IMR-90 (cell line): ENCODE data around the gene SLC25A21. TPM values are rescaled to one million over a fixed set of nuclear protein-coding genes. Genes with fewer than 3 reads are reported as not detected.

Source experiments
- ATAC-seq: fragments of 200-7000 bp; cut with Tn5 transposase; 2 replicates; pipeline ENCODE4 v1.9.1; 2020; ENCODE audit warnings: low read depth, mild to moderate bottlenecking, moderate library complexity
- BruUV-seq: library from RNA; stranded (reverse); fragments of 400-500 nt; replicated peaks from 2 replicates; lab custom pipeline; 2021; lab: Mats Ljungman, UMichigan
- CTCF ChIA-PET: fragments of 300-600 bp; formaldehyde crosslinking; extraction: SDS; loops from one replicate; lab custom pipeline; 2021; ENCODE audit warnings: antibody characterized with exemption; lab: Yijun Ruan, JAX
- POLR2A ChIA-PET: fragments of 300-600 bp; sonication (Branson Sonifier 250); formaldehyde crosslinking; loops from one replicate; lab custom pipeline; 2022; ENCODE audit warnings: antibody characterized with exemption; ENCODE audit not compliant: unreplicated experiment; lab: Charles Lee
- DNase-seq: peaks from one replicate; pipeline ENCODE4 v3.0.0; 2013
- H2AFZ ChIP-seq: replicated peaks from 2 replicates; pipeline ENCODE3; 2013; ENCODE audit warnings: low read length, mild to moderate bottlenecking; ENCODE audit not compliant: poor library complexity
- H2AK5ac ChIP-seq: 2 replicates; pipeline ENCODE4 v1.6.1; 2013; ENCODE audit warnings: low read depth, low read length, inconsistent platforms
- H2AK9ac ChIP-seq: replicated peaks from 2 replicates; pipeline ENCODE3; 2013; ENCODE audit warnings: mild to moderate bottlenecking, low read depth, low read length, moderate library complexity; ENCODE audit not compliant: poor library complexity
- H2BK120ac ChIP-seq: 2 replicates; pipeline ENCODE4 v1.6.1; 2013; ENCODE audit warnings: low read depth, low read length, inconsistent platforms
- H2BK15ac ChIP-seq: 3 replicates; pipeline ENCODE4 v1.6.1; 2013; ENCODE audit warnings: low read depth, low read length, inconsistent platforms
- H2BK20ac ChIP-seq: 2 replicates; pipeline ENCODE4 v1.6.1; 2013; ENCODE audit warnings: low read depth, mild to moderate bottlenecking, inconsistent platforms, low read length, moderate library complexity
- H2BK5ac ChIP-seq: 2 replicates; pipeline ENCODE4 v1.6.1; 2013; ENCODE audit warnings: mild to moderate bottlenecking, low read depth, low read length, inconsistent platforms; ENCODE audit not compliant: poor library complexity, severe bottlenecking
- H3K14ac ChIP-seq: replicated peaks from 2 replicates; pipeline ENCODE4 v1.6.1; 2013; ENCODE audit warnings: low read depth, low read length, inconsistent platforms
- H3K18ac ChIP-seq: 2 replicates; pipeline ENCODE4 v1.6.1; 2013; ENCODE audit warnings: low read depth, low read length, control low read depth
- H3K23ac ChIP-seq: 2 replicates; pipeline ENCODE4 v1.6.1; 2013; ENCODE audit warnings: low read depth, low read length, inconsistent platforms
- H3K27ac ChIP-seq: 2 replicates; pipeline ENCODE4 v1.5.1; 2013; ENCODE audit warnings: mild to moderate bottlenecking, control low read depth, low read length; ENCODE audit not compliant: insufficient read depth
- H3K27me3 ChIP-seq: 2 replicates; pipeline ENCODE4 v1.6.1; 2013; ENCODE audit warnings: low read length; ENCODE audit not compliant: control insufficient read depth, insufficient read depth
- H3K36me3 ChIP-seq: 2 replicates; pipeline ENCODE4 v1.6.1; 2013; ENCODE audit warnings: low read length, mixed read lengths; ENCODE audit not compliant: control insufficient read depth, insufficient read depth
- H3K4ac ChIP-seq: 2 replicates; pipeline ENCODE4 v1.6.1; 2013; ENCODE audit warnings: low read depth, low read length, inconsistent platforms
- H3K4me1 ChIP-seq: 2 replicates; pipeline ENCODE4 v1.6.1; 2013; ENCODE audit warnings: low read length, mixed read lengths; ENCODE audit not compliant: control insufficient read depth, insufficient read depth
- H3K4me2 ChIP-seq: 2 replicates; pipeline ENCODE4 v1.6.1; 2013; ENCODE audit warnings: low read depth, mild to moderate bottlenecking, control low read depth, low read length, moderate library complexity
- H3K4me3 ChIP-seq: 2 replicates; pipeline ENCODE4 v1.5.1; 2013; ENCODE audit warnings: low read depth, mild to moderate bottlenecking, control low read depth, low read length, moderate library complexity; ENCODE audit not compliant: insufficient read depth
- H3K56ac ChIP-seq: 2 replicates; pipeline ENCODE4 v1.6.1; 2013; ENCODE audit warnings: low read length, inconsistent platforms; ENCODE audit not compliant: insufficient read depth; ENCODE audit errors: extremely low read depth
- H3K79me1 ChIP-seq, 2 experiments: 2 replicates each; pipeline ENCODE4 v1.6.1; 2013; ENCODE audit warnings: low read length in 2 of 2, inconsistent platforms in 1 of 2, low read depth in 1 of 2
- H3K9ac ChIP-seq: 2 replicates; pipeline ENCODE4 v1.6.1; 2013; ENCODE audit warnings: low read depth, low read length, control low read depth
- H3K9me1 ChIP-seq: 2 replicates; pipeline ENCODE4 v1.6.1; 2013; ENCODE audit warnings: low read length, inconsistent platforms; ENCODE audit not compliant: insufficient read depth
- H3K9me3 ChIP-seq: 2 replicates; pipeline ENCODE4 v1.6.1; 2013; ENCODE audit warnings: low read length; ENCODE audit not compliant: control insufficient read depth, insufficient read depth
- H4K20me1 ChIP-seq: 2 replicates; pipeline ENCODE4 v1.6.1; 2013; ENCODE audit warnings: low read length, inconsistent platforms; ENCODE audit not compliant: insufficient read depth
- H4K5ac ChIP-seq: 2 replicates; pipeline ENCODE4 v1.6.1; 2013; ENCODE audit warnings: mild to moderate bottlenecking, low read depth, low read length, control low read depth
- H4K8ac ChIP-seq, 2 experiments: 2 replicates each; pipeline ENCODE4 v1.6.1; 2013; ENCODE audit warnings: low read depth in 2 of 2, low read length in 2 of 2, control low read depth in 1 of 2, inconsistent platforms in 1 of 2
- H4K91ac ChIP-seq: 2 replicates; pipeline ENCODE4 v1.6.1; 2013; ENCODE audit warnings: low read depth, low read length, inconsistent platforms; ENCODE audit not compliant: insufficient read depth
- BHLHE40 ChIP-seq: fragments of 150-350 bp; IDR thresholded peaks from 2 replicates; pipeline ENCODE4 v1.6.1; 2016; ENCODE audit warnings: mild to moderate bottlenecking, low read depth, low read length
- CEBPB ChIP-seq: IDR thresholded peaks from 2 replicates; pipeline ENCODE4 v1.6.1; 2012; ENCODE audit warnings: low read depth, low read length, improper control_type of control experiment
- FOS ChIP-seq: fragments of 150-350 bp; IDR thresholded peaks from 2 replicates; pipeline ENCODE4 v1.6.1; 2016; ENCODE audit warnings: low read depth, low read length
- MAZ ChIP-seq: IDR thresholded peaks from 2 replicates; pipeline ENCODE4 v1.6.1; 2012; ENCODE audit warnings: low read depth, mild to moderate bottlenecking, low read length, improper control_type of control experiment, moderate library complexity, borderline replicate concordance
- NFE2L2 ChIP-seq: fragments of 150-350 bp; IDR thresholded peaks from 2 replicates; pipeline ENCODE4 v1.6.1; 2016; ENCODE audit warnings: low read depth, mild to moderate bottlenecking, low read length
- RCOR1 ChIP-seq: IDR thresholded peaks from 2 replicates; pipeline ENCODE4 v1.6.1; 2012; ENCODE audit warnings: mild to moderate bottlenecking, low read length, improper control_type of control experiment; ENCODE audit not compliant: insufficient replicate concordance
- RFX5 ChIP-seq: IDR thresholded peaks from 2 replicates; pipeline ENCODE4 v1.8.0; 2012; ENCODE audit warnings: low read depth, mild to moderate bottlenecking, low read length, moderate library complexity
- SMC3 ChIP-seq: fragments of 150-350 bp; IDR thresholded peaks from 2 replicates; pipeline ENCODE4 v1.6.1; 2016; ENCODE audit warnings: low read depth, mild to moderate bottlenecking, antibody characterized with exemption, low read length, moderate library complexity
- whole genome bisulfite sequencing, 2 experiments: methylation state at CpG; one replicate each; pipeline versions ENCODE4 v1.1.5 to v1.1.7; 2013; ENCODE audit warnings: missing lambda C conversion rate in 2 of 2; ENCODE audit not compliant: insufficient read length in 1 of 2; ENCODE audit errors: extremely low coverage in 2 of 2; 5-methylcytosine and 5-hydroxymethylcytosine counted together
- dilution Hi-C: fragments of 300-500 bp; cut with HindIII; formaldehyde crosslinking; loops from one replicate; pipeline ENCODE4 v1.14.3; 2018; ENCODE audit warnings: low sequenced_read_pairs; ENCODE audit not compliant: unreplicated experiment
- in situ Hi-C: fragments of 300-500 bp; cut with MboI; formaldehyde crosslinking; loops from 3 replicates; pipeline ENCODE4 v1.14.3; 2019; ENCODE audit warnings: low sequenced_read_pairs, inconsistent platforms, mixed read lengths
- intact Hi-C: fragments of 100-400 bp; cut with micrococcal nuclease; formaldehyde crosslinking; loops from 2 replicates; pipeline ENCODE4 v1.10.0; 2022
- polyA plus RNA-seq, 3 experiments: library from polyadenylated mRNA; depleted of rRNA; stranded (reverse); fragments of >200 nt; gene quantifications; 2 replicates each; pipeline ENCODE4 v1.2.3, GENCODE V29; 2012; ENCODE audit warnings: low replicate concordance in 1 of 3
- total RNA-seq: library from RNA; depleted of rRNA; stranded (reverse); fragments of >200 nt; gene quantifications from 2 replicates; pipeline ENCODE4 v1.2.3, GENCODE V29; 2012
- TF ChIP-seq, protein P1 (sequence below): fragments of 150-350 bp; IDR thresholded peaks from 2 replicates; pipeline ENCODE4 v1.6.1; 2016; ENCODE audit warnings: low read depth, mild to moderate bottlenecking, low read length, moderate library complexity, borderline replicate concordance
- TF ChIP-seq, protein P2 (sequence below): fragments of 150-350 bp; IDR thresholded peaks from 2 replicates; pipeline ENCODE4 v1.6.1; 2017; ENCODE audit warnings: mild to moderate bottlenecking, antibody characterized with exemption, low read length, low read depth

The SLC25A21 gene
- total and polyA plus RNA-seq, 2 of the 4 experiments (the other 2 are of a cell fraction) = 0.62 to 0.90 TPM

DNA sequence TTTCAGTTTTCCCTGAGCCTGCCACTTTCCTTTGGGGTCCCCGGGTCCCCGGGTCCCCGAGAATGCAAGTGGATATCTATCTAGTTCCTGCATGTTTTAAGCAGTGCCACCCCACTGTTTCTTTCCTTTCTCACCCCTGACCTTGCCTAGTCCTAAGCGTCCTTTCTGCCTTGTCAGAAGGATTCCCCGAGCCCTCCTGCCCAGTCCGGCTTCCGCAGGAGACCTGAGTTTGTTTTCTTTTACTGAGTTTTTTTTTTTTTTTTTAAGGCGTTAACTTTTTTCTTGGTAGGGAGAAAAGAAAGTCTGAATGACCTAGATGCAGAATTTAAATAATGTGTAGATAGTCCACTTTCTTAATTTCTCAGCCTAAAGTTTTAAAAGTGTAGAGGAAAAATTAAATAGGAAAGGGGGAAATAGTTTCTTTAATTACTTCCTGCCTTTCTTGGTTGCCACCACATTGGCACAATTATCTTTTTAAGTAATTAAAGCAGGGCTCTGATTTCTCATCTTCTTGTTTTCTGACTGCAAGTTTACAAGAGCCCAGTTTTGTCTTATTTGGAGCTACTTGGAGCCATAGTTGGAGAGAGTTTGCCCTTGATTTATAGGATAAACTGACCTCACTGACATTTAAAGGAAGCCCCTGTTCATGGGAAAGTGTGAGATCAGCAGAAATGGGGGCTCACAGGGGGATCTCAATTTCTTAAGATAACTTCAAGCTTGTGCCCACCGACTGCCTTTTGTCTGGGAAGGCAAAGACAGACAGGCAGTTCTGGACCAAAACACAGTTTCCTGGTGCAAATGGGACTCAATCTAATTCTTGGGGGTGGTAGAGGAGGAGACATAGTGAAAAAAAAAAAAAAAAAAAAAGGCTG lies 507.8 kb downstream of the SLC25A21 start (continued):
- TF ChIP-seq NFE2L2 = no peak

DNA sequence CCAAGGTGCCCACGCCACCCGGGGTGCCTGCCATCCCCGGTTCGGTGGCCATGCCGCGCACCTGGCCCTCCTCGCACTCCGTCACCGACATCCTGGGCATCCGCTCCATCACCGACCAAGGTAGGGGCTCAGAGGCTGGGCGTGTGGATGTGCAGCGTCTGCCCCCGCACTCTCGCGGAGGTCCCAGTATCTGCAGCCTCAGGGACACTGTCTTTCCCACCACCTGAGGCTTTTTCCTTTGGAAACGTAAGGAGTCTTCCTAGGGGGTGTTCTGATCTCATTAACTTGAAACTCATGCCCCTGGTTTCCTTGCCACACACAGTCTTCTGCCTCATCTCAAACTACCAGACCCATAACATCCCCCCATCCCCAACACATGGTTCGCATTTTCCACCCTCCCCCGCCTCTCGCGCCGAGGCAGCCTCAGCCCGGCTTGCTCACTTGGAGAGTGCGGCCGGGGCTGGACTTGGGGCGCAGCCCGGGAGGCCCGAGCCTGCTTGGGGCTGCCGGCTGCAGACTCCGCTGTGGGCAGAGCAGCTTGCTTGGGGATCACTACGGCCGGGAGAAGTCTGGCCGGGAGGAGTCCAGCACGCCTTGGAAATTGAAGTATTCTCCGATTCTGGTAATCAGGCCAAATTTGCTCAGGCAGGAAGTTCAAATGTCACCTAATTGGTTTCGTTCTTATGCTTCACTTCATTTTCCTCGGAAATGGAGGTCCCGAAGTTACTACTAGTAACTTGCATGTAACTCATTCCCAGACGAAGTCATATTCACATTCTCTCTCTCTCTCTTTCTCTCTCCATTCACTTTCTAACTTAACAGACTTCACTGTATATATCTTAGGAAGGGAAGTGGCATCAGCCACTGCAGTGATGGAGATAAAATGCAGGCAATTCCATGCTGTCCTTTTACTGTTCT lies 508.7 kb downstream of the SLC25A21 start:
- no peaks in the 10 kb centered on the region for H3K79me1 ChIP-seq
- H3K4me1 ChIP-seq = peaks cover 5% of the 10 kb centered on the region; the same call in 1 of the 2 replicates
- H3K18ac ChIP-seq = no peak overlapping the region
- H2AFZ ChIP-seq = peak overlapping the region; percentile 74
- H2AK5ac ChIP-seq = no peak overlapping the region
- no peaks in the 10 kb centered on the region for H4K20me1 ChIP-seq
- H4K8ac ChIP-seq = no peak overlapping the region
- POLR2A ChIA-PET = interaction anchor here (0.7 kb wide), 1 partner anchor 757 kb away, joined by 3 read pairs; no protein-coding TSS in a partner anchor
- no peaks in the 10 kb centered on the region for H3K36me3 ChIP-seq
- H4K5ac ChIP-seq = no peak overlapping the region
- BruUV-seq = no TSS peak
- CTCF ChIA-PET = no interaction called here
- DNase-seq (no peak), ATAC-seq (no peak)
- no peaks in the 10 kb centered on the region for H3K9me1 ChIP-seq
- no peak overlapping the region for H2AK9ac ChIP-seq
- no peak overlapping the region for H3K27ac ChIP-seq
- no peak overlapping the region for H2BK15ac ChIP-seq
- H3K4me3 ChIP-seq = no peak overlapping the region; the same call in 1 of the 2 replicates
- no peak overlapping the region for H2BK5ac ChIP-seq
- H3K9ac ChIP-seq = no peak overlapping the region
- no peak overlapping the region for H2BK120ac ChIP-seq
- H3K14ac ChIP-seq = no peak overlapping the region
- no peak overlapping the region for H3K4ac ChIP-seq
- in situ Hi-C loops (no loop called here), dilution Hi-C loops (no loop called here), intact Hi-C loops (no loop called here)
- 1% methylated on average over 15 of the region's 39 CpGs; no CpG with 5 or more reads in 1 of the 2 experiments for WGBS, 2 experiments
- H3K4me2 ChIP-seq = peak overlapping the region; percentile 49
- no peak overlapping the region for H3K56ac ChIP-seq
- no peak overlapping the region for H2BK20ac ChIP-seq
- H3K9me3 ChIP-seq = peaks cover 15% of the 10 kb centered on the region
- no peak overlapping the region for H3K23ac ChIP-seq
- H4K91ac ChIP-seq = no peak overlapping the region
- H3K27me3 ChIP-seq = peaks cover 82% of the 10 kb centered on the region
- TF ChIP-seq NFE2L2 (no peak), RCOR1 (no peak), RFX5 (no peak), FOS (no peak), MAZ (no peak), CEBPB (no peak), SMC3 (no peak), BHLHE40 (no peak)
- TF ChIP-seq, protein P1, sequence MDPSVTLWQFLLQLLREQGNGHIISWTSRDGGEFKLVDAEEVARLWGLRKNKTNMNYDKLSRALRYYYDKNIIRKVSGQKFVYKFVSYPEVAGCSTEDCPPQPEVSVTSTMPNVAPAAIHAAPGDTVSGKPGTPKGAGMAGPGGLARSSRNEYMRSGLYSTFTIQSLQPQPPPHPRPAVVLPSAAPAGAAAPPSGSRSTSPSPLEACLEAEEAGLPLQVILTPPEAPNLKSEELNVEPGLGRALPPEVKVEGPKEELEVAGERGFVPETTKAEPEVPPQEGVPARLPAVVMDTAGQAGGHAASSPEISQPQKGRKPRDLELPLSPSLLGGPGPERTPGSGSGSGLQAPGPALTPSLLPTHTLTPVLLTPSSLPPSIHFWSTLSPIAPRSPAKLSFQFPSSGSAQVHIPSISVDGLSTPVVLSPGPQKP = no peak
- TF ChIP-seq, protein P2, sequence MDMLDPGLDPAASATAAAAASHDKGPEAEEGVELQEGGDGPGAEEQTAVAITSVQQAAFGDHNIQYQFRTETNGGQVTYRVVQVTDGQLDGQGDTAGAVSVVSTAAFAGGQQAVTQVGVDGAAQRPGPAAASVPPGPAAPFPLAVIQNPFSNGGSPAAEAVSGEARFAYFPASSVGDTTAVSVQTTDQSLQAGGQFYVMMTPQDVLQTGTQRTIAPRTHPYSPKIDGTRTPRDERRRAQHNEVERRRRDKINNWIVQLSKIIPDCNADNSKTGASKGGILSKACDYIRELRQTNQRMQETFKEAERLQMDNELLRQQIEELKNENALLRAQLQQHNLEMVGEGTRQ = no peak
